Stimulated activated CD4-positive, alpha-beta T cell treated with anti-CD3 and anti-CD28 coated beads, Interleukin-15, amount 100 ng/mL, for 48 hours (primary cell): ENCODE measurements around the gene MGST1.

ENCODE experiments used
- DNase-seq, 2 donors: peaks; one replicate each; pipeline ENCODE4 v3.0.0-alpha.2; 2020; ENCODE audit warnings: low read depth in 2 of 2

Gene MGST1

GRCh38 chr12:16347391-16348298 lies at the start of gene MGST1:
Gene MGST1 (plus strand): TSS chr12:16347645. CDS start chr12:16354253, 6,608 bp downstream.
- DNase-seq = no peak

- DNase-seq = no peak
Measured at GRCh38 chr12:16299403-16299802, 48.0 kb upstream of the MGST1 start.

- no peak for DNase-seq
Measured at GRCh38 chr12:16300122-16300521, 47.3 kb upstream of the MGST1 start.

GRCh38 chr12:16300736-16301135 lies 46.7 kb upstream of the MGST1 start:
- no peak for DNase-seq

GRCh38 chr12:16303939-16304338 lies 43.5 kb upstream of the MGST1 start:
- no peak for DNase-seq

GRCh38 chr12:16307856-16308475 lies 39.5 kb upstream of the MGST1 start:
- no peak for DNase-seq

GRCh38 chr12:16310934-16311333 lies 36.5 kb upstream of the MGST1 start:
- no peak for DNase-seq

GRCh38 chr12:16323010-16323409 lies 24.4 kb upstream of the MGST1 start:
- DNase-seq = no peak

GRCh38 chr12:16323638-16324037 lies 23.8 kb upstream of the MGST1 start:
- DNase-seq = no peak

GRCh38 chr12:16324272-16324671 lies 23.2 kb upstream of the MGST1 start:
- DNase-seq = no peak

- DNase-seq = no peak
Measured at GRCh38 chr12:16324772-16325171, 22.7 kb upstream of the MGST1 start.

- no peak for DNase-seq
Measured at GRCh38 chr12:16325426-16325825, 22.0 kb upstream of the MGST1 start.

GRCh38 chr12:16327963-16328362 lies 19.5 kb upstream of the MGST1 start:
- no peak for DNase-seq

GRCh38 chr12:16329594-16329993 lies 17.9 kb upstream of the MGST1 start:
- no peak for DNase-seq

- no peak for DNase-seq
Measured at GRCh38 chr12:16330560-16330959, 16.9 kb upstream of the MGST1 start.

- DNase-seq = no peak
Measured at GRCh38 chr12:16331998-16332397, 15.4 kb upstream of the MGST1 start.

- DNase-seq = no peak
Measured at GRCh38 chr12:16335838-16336237, 11.6 kb upstream of the MGST1 start.

- no peak for DNase-seq
Measured at GRCh38 chr12:16344269-16344668, 3.2 kb upstream of the MGST1 start.

- no peak for DNase-seq
Measured at GRCh38 chr12:16345105-16345504, 2.3 kb upstream of the MGST1 start.

- no peak for DNase-seq
Measured at GRCh38 chr12:16346958-16347357, 487 bp upstream of the MGST1 start.

GRCh38 chr12:16348435-16349130 lies 1.1 kb downstream of the MGST1 start:
- DNase-seq = no peak

GRCh38 chr12:16349131-16349460 lies 1.7 kb downstream of the MGST1 start:
- DNase-seq = no peak

GRCh38 chr12:16350682-16351081 lies 3.2 kb downstream of the MGST1 start:
- no peak for DNase-seq
